GM10847 (cell line): ENCODE results near the gene SGO1.

Experiments
- POLR2A ChIP-seq: IDR thresholded peaks from 2 replicates; pipeline ENCODE4 v1.6.1; 2011; ENCODE audit not compliant: insufficient read length; ENCODE audit errors: extremely low read depth

SGO1 gene

DNA sequence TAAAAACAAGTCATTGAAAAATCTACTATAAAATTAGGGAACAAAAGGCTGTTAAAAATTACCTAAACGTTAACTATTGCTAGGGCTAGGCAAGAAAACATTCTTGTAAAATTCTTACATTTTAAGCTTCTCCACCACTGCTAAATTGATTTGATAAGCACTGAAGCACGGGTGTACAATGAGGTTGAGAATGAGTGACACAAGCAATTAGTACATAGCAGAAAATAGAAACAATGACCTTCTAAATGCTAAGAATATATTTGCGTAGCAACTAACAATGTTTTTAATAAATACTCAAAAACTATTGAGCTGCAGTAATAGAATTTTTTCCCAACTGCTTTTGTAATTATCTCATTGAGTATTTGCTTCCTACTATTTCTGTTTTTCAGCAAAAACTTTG, 4.7 kb downstream of the SGO1 start:
- no peak for TF ChIP-seq POLR2A

DNA sequence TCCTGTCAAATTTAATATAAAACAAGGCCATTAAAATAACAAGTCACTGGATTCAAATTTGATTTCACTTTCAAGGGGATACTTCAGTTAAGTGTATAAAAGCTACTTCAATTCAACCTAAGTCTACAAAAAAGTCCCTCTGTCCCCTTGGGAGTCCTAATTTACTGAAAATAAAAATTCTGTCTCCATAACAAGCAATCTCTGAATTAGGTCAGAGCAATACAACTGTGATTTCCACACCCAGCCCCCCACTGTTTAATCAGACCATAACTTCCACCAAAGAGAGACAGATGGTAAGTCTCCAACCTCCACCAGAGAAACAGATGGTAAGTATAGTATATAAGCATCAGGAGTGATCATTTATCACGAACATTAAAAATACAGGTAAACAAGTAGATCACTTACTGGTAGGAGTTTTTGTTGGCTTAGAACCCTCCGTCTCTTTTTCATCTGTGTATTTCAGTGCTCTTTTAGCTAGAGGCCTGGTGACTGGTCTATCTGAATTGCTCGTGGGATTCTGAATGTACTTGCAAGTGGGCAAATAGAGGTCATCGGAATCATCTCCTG, 12.1 kb downstream of the SGO1 start:
- no peak for TF ChIP-seq POLR2A

DNA sequence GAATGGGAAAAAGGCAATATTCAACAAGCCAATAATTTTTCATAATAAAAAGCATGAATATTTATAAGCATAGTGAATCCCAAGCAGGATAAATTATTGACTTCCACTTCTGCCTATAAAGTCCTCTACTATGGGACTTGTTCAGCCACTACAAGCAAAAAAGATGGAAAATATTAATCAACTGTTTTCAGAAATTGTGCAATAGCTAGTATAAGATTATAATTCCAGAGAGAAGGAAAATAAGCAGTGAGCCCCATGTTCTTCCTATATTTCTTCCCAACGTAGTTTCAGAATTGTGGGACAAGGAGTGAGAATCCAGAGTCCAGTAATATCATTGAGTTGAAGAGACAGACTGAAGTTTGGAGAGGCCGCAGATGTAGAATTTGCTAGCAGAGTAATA, 24.3 kb downstream of the SGO1 start:
- no peak for TF ChIP-seq POLR2A

DNA sequence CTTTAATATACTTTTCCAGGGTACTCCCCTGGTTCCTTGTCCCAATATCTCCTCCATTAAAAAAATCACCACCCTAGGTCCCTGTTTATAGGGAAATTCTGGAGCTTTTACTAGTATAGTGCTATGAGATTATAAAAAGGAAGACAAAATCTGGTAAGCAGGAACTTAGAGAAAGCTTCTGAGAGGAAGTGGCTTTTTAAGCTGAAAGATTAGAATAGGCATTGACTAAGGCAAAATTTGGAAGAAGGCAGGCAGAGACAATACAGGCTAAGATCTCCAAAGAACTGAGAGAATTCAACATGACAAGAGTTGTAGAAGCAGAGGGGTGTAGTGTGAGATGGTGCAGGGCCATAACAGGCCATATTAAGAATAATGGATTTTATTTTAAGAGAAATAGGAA, 25.8 kb downstream of the SGO1 start:
- TF ChIP-seq POLR2A: no peak

DNA sequence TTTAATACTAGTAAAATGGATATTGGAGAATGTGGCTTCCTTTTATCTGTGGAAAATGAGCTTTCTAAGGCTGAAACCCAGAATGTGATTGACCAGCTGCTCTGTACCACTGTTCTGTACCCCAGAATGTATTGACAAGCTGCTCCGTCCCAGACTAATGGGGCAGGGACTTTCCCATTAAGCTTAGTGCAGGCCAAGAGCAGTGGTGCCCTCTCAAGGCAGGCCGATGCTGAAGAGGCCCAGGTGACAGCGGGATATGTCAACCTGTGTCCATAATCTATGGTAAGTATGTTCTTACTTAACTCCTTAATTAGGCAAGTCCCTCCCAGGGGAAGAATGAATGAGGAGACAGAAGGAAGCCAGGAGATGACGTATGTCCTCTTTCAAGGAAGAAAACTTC, 31.1 kb downstream of the SGO1 start:
- no peak for TF ChIP-seq POLR2A

DNA sequence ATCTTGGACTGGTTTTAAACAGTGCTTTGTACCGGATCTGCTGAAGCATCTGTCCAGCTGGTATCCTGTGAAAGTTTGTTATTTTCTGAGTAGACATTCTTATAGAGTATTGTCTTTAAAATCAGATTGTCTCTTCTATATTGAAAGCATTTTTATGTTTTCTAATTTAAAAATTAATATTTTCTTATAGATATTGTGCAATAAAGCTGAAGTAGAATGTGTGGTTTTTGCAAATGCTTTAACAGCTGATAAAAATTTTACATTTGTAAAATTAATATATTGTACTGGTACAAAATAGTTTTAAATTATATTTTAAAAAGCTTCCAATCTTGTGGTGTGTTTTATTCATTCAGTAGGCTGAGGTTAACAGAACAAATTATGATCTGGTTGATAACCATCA, 31.9 kb downstream of the SGO1 start:
- no peak for TF ChIP-seq POLR2A

DNA sequence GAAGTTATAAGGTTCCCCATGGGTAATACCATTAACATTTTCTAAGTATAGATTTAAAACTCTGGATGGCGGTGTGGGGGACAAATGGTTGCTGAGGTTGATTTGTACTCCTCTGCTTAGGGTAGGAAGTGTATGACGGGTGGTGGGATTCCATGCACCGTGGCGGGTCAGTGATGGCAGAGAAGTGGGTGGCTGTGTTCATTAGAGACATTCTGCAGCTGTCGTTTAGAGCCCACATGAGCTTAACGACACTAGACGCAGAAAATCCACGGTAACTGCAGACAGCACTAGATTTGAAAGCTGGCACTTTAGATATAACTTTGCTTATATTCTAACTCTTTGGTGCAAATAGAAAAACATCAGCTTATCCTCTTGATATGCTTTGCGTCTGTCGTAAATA, 37.5 kb downstream of the SGO1 start:
- no peak for TF ChIP-seq POLR2A

DNA sequence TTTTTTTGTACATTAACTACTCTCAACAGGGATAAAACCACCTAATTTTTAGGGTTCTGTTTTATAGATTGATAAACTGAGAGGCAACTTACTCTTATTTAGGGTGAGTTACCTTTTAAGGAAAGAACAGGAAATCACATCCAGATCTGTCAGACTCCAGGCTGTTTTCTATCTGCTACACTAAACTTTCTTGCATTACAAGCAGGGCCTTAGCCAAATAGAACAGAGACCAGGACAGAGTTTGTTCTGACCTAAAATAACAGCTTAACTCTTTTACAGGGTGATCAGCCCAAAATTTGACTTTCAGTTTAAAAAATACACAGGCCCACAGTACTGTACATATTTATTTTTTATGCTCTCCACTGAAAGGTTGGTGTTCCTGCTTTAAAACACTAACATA, 38.6 kb downstream of the SGO1 start:
- TF ChIP-seq POLR2A: no peak

DNA sequence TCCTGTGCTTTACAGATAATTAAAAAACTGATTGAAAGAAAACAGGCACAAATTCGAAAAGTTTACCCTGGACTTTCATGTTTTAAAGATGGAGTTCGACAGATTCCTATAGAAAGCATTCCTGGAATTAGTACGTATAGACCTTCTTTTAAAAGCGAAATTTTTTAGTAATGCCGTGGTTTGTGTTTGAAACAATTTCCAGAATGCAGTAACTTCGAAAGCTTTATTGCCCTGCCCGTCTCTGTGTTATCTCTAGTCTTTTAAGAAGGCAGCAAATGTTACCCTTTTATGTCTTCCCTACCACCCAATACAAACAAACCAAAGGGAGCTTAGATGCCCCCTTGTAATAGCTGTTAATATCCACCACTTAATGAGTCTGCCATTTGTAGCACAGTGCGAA, 39.7 kb downstream of the SGO1 start:
- no peak for TF ChIP-seq POLR2A

DNA sequence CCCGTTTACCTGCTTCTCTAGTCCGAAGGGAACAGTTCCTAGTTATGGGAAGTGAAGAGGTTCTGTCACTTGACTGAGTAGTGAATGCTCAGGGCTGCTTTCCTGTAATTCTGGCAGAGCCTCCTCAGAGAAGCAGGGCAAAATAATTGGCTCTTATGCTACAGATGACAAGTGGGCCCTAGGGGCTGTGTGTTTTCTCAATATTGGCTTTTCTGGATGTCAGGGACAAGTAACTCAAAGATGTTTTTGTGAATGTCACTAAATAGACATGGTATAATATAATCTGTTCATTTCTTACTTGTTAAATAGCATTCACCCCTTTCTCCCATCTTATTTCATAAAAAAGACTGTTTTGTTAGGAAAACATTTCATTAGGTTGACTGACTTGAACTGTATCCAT, 40.1 kb downstream of the SGO1 start:
- no peak for TF ChIP-seq POLR2A

DNA sequence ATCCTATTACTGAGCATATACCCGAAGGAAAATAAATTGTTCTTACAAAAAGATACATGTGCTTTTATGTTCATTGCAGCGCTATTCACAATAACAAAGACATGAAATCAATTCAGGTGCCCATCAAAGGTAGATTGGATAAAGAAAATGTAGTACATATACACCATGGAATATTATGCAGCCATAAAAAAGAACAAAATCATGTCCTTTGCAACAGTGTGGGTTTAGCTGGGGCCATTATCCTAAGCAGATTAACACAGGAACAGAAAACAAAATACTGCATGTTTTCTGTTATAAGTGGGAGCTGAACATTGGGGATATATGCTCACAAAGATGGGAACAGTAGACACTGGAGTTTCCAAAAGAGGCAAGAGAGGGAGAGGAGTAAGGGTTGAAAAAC, 42.5 kb downstream of the SGO1 start:
- TF ChIP-seq POLR2A: no peak

DNA sequence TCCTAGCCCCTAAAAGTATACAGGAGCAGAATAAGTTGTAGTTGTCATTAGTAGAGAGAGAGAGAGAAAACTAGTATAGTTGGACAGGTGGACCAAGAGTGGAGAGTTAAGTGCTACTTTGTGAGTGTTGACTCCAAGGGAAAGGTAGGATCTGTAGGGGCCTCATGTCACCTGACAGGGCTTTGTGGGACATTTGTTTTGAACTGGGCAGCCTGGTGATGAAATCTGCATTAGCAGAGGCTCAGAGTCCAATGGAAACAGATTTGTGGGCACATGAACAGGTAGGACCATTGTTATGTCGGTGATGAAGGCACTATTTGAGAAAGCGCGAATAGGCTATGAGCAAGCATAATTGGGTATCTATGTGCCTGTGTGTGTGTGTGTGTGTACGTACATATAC, 43.5 kb downstream of the SGO1 start:
- TF ChIP-seq POLR2A: no peak

DNA sequence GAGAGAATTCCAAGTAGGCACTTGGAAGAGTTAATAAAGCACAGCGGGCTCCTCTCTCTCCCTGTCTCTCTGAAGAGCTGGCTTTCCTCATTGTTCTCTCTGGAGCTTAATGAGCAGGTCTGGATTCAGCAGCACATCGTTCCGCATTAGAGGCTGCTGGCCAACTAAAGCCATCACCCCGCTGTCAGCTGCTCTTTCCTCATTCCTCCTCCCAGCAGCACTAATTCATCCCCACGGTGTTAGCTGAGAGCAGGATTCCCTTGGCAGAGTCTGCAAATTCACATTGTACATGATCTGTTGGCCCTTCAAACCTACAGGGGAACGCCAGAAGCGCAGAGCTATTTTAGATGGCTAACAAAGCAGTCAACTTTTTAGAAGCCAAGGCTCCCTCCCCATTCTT, 44.2 kb downstream of the SGO1 start:
- TF ChIP-seq POLR2A: no peak

DNA sequence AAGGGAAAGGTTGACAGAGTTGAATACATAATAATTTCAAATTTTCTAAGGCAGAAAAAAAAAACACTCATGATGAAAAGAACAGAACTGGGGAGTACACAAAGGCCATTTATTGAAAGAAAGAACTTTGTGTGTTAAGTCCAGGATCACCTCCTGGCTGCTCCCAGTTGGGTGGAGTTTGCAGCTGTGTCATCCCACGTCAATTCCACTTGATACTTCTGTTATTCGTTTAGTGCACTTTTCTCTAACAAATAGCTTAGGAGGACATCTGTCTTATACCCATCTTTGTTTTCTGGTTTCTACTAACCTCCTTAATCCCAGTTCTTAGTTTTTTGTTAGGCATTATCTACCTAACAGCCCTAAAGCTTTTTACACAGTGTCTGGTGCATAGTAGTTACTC, 44.7 kb downstream of the SGO1 start:
- TF ChIP-seq POLR2A: no peak

DNA sequence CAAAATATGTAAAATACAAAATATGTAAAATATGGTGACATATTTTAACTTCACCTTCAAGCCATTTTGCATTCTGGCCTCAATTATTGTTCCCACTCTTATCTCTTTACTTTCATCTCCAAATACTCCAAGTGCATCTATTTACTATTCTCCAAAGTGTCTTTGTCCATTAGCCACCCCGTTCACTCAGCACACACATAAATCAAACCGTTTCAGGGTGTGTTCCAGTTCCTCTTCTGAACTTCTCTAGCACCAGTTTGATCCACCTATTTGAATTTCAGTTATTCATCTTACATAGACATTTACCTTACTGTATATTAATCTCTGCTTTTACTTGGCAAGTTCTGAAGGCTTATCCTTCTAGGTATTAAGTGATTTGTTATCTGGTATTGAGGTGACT, 45.1 kb downstream of the SGO1 start:
- TF ChIP-seq POLR2A: no peak

DNA sequence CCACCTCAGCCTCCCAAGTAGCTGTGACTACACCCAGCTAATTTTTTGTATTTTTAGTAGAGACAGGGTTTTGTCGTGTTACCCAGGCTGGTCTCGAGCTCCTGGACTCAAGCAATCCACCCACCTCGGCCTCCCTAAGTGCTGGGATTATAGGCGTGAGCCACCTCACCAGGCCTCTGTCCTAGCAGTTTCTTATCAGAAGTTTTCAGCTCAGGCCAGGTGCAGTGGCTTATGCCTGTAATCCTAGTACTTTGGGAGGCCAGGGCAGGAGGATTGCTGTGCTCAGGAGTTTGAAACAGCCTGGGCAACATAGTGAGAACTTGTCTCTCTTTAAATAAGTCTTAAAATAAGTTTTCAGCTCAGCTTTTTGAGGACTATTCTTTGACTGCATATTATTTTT, 48.4 kb downstream of the SGO1 start:
- no peak for TF ChIP-seq POLR2A

DNA sequence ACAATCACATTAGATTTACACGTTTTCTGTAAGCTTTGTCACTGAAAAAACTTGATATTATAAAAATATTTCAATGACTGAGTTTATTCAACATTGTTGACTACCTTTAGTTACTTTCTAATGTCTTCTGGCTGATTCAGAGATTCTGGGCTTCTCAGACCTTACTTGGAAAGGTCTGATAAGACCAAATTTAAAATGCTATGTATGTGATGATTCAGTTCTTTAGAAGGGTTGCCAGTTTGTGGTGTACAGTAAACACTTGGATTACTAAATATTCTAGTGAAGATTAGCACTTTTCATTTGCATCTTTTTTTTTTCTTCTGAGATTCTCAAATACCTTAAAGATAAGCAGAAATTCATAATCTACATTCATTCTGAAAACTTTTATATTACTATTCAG, 49.8 kb downstream of the SGO1 start:
- no peak for TF ChIP-seq POLR2A

DNA sequence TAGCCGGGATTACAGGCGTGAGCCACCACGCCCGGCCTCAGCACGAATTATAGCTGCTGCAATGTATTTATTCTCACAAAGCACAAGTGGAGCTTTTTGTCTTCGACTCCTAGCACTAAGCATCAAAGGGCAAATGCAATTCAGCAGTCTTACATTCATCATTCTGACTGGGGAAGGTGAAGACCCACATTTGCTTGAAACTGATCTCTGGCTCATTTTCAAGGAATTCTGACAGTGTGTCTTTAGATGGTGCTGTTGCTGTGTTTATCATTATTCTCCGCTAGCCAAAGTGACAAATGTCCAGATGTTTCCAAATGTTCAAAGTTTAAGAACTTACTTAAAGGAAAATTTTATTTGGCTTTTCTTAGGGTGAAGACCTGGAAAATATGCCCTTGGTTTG, 55.9 kb downstream of the SGO1 start:
- TF ChIP-seq POLR2A: no peak

DNA sequence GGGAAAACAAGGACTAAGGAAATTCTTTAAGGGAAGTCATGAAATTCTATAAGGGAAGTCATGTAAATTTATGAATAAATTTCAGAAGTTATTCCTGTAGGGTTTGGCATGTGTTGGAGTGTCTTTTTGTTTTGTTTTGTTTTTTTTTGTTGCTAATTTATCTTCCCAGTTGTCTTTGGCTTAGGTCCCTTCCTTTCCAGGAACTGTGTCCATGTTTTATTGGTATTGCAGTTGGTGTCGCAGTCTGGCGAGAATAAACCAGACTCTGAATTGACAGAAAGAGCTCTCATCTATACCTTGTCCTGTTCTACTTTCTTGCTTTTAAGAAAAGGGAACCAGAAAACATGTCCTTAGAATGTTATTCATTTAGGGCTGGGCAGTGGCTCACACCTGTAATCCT, 57.6 kb downstream of the SGO1 start:
- no peak for TF ChIP-seq POLR2A

DNA sequence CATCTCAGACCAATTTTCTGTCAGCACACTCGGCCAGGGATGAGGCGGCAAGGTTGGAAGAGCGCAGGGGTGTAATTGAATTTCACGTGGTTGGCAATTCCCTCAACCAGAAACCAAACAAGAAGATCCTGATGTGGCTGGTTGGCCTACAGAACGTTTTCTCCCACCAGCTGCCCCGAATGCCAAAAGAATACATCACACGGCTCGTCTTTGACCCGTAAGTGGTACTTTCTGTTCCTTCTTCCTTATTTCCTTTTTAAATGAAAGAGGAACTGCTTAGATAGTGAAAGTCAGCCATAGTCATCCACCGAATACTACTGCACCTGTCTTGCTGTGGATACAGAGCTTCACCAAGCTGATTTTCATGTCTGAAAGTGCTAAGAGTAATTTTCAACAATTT, 60.1 kb downstream of the SGO1 start:
- TF ChIP-seq POLR2A: no peak
